ENCODE measurements around the gene MRPL50. TPM values are rescaled to one million over a fixed set of nuclear protein-coding genes. Genes with fewer than 3 reads are reported as not detected.

MRPL50 gene
- polyA plus RNA-seq, 3 donors, result 5.7 to 8.7 (median 7.5) TPM

DNA sequence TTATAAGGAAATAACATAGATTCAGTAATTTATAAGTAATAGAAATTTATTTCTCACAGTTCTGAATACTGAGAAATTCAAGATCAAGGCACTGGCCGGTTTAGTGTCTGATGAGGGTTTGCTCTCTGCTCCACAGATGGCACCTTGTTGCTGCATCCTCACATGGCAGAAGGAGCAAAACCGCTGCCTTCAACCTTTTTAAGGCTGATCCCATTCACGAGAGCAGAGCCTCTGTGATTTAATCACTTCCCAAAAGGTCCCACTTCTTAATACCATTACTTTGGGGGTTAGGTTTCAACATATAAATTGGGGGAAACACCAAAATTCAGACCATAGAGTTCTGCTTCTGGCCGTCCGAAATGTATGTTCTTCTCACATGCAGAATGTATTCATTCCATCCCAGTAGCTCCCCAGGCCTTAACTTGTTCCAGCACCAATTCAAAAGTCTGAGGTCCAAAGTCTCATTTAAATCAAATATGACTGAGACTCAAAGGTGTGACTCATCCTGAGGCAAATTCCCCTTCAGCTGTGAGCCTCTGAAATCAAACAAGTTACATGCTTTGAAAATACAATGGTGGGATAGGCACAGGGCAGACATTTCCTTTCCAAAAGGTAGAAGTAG is 44.2 kb downstream of the MRPL50 start:
- WGBS, 3 donors, result 85 to 95% (median 89%) methylated on average over 5 of the region's 5 CpGs
- no peak overlapping the region for H3K27ac ChIP-seq (ENCODE audit: low read depth, low read length)

GRCh38 chr9:101353683-101354082 is 44.7 kb downstream of the MRPL50 start:
- no peak overlapping the region for H3K27ac ChIP-seq (ENCODE audit: low read depth, low read length)
- WGBS, 3 donors, result 83 to 92% (median 85%) methylated on average over 2 of the region's 2 CpGs

DNA sequence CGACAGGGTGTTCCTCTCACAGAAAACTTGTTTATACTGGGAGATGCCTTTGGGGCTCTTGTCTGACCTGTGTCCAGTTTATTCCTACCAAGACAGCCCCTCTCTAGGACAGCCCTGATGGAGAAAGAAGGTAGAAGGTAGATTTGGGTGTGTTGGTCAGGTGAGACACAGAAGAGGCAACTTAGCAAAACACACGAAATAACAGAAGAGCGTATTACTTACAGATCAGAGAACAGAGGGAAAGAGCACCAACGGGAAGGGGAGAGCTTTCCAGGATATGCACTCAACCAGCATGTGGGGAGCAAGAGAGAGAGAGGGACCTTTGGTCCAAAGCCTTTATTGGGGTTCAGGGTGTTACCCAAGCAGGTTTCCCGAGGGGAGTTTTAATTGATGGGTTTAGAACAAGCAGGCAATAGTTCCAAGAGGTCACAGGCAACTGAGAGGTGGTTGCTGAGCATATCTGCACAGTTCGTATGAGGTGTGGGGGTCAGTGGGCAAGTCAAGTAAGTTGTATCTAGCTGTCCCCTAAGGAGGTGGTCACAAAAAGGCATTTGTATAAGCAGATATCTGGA is 45.4 kb downstream of the MRPL50 start:
- H3K27ac ChIP-seq (ENCODE audit: low read depth, low read length), result no peak overlapping the region
- whole genome bisulfite sequencing, 3 donors, result 80 to 85% (median 84%) methylated on average over 6 of the region's 6 CpGs

- WGBS, 3 donors, result 77 to 84% (median 83%) methylated on average over 1 of the region's 1 CpG
Measured at GRCh38 chr9:101350285-101350684, 48.1 kb downstream of the MRPL50 start.

GRCh38 chr9:101342595-101342994 is 55.8 kb downstream of the MRPL50 start:
- WGBS, 3 donors, result 23 to 45% (median 41%) methylated on average over 1 of the region's 1 CpG
- no peak overlapping the region for H3K27ac ChIP-seq (ENCODE audit: low read depth, low read length)

More at GRCh38 chr9:101350285-101350684, 48.1 kb downstream of the MRPL50 start:
- no peak overlapping the region for H3K27ac ChIP-seq (ENCODE audit: low read depth, low read length)

GRCh38 chr9:101341958-101342357 is 56.5 kb downstream of the MRPL50 start:
- H3K27ac ChIP-seq (ENCODE audit: low read depth, low read length), result no peak overlapping the region

Other genes with a start within 250 kb of the MRPL50 start
- gene BAAT, start 13.6 kb downstream of the MRPL50 start, polyA plus RNA-seq, result under 1 TPM in 2 of 3 donors, not detected in 1; 0.03 to 0.32 TPM
- 10 to 100 TPM in 1 of 3 donors, 1 to 10 TPM in 2; 7.9 to 14.2 (median 8.4) TPM for gene ZNF189, start 233 bp upstream of the MRPL50 start, polyA plus RNA-seq
- gene ALDOB, start 37.2 kb upstream of the MRPL50 start, polyA plus RNA-seq, result 100 to 1,000 TPM in 1 of 3 donors, 1 to 10 TPM in 2; 1.6 to 972 (median 2.5) TPM
- 10 to 100 TPM; 10.9 to 22.2 (median 13.2) TPM for gene RNF20, start 135.2 kb upstream of the MRPL50 start, polyA plus RNA-seq
- gene PPP3R2, start 196.4 kb upstream of the MRPL50 start, polyA plus RNA-seq, result not detected